OCI-LY3 (cell line): ENCODE results near the gene MCEE.

Experiments
- CTCF ChIP-seq: fragments of 200-600, 300-600 bp; sonication (generic); IDR thresholded peaks from 2 replicates; pipeline ENCODE4 v1.5.1; 2014; ENCODE audit warnings: antibody characterized with exemption, low read length, low read depth
- EZH2phosphoT487 ChIP-seq: fragments of 200-600 bp; shearing (Covaris generic); IDR thresholded peaks from 2 replicates; pipeline ENCODE4 v1.6.1; 2018; ENCODE audit warnings: antibody characterized with exemption, mixed run types, low read depth

GRCh38 chr2:71155846-71156245 lies 25.8 kb upstream of the MCEE start:
- TF ChIP-seq CTCF (no peak), EZH2phosphoT487 (no peak)
